DLD1 (cell line): ENCODE measurements around the gene EXD3.

Experiments
- in situ Hi-C: cut with HindIII; loops from 2 replicates; pipeline ENCODE4 v1.10.0; 2017; ENCODE audit warnings: low sequenced_read_pairs

EXD3 gene

DNA sequence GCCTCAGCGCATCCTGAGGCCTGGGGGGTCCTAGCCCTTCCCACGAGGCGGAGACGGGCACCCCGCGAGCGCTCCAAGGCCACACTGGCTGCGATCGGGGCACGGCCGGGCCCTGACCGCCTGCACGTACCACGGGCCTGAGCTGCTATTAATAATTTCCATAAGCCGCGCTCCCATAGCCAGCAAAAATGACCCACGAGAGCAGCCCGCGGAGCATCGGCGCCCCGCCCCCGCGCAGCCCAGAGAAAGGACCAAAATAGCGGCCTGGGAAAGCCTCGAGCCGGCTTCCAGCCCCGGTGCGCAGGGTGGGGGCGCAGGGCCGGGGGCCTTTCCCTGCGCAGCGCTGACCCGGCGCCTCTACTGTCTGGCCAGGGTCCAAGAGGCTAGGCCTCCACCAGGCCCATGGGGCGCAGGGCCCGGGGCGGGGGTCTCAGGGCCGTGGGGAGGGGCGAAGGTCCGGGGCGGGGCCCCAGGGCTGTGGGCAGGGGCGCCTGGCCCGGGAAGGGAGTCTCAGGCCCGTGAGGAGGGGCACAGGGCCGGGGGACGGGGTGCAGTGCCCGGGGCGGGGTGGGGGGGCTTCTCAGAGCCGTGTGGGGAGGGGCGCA, 54.4 kb downstream of the EXD3 start:
- in situ Hi-C loops = loop anchor here (10.0 kb wide), 1 partner anchor 46 kb away; no protein-coding TSS in a partner anchor

DNA sequence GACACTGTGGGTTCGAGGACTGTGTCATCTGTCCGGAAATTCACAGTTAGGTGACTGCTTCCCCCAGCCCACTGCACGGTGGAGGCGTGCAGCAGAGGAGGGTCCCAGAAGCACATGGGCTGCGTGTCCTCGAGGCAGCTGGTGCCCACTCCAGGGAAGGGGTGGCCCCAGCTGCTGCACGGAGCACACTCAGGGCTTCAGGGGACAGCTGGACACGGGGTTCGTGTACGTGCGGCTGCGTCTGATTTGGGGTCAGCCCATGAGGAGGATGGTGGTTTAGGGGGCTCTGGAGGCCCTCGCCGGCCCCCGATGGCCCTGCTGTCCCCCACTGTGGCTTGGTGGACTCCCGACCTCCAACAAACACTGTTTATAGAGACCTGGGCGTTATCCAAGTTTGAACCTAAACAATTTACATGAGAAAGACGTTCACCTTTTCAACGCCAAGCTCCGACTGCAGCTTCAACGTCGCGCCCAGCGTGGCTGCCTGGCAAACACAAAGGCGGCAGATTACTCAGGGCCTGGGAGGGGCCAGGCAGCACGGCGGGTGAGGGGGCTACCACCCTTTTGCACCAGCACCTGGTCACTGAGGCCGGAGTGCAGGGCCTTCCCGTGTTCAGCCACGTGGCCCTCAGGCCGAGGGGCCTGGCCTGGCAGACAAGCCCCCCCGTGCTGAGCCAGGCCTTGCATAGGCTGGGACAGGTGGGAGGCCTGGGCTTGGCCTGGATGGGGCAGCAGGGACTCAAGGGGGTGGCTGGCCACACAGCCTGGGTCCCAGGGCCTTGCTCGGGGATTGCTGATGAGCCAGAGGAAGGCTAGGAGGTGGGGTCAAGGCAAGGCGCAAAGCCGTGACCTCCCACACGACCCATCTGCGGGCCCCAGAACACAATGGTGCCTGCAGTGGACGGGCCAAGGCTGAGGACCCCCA, 55.2 kb downstream of the EXD3 start:
- in situ Hi-C loops = loop anchor here (10.0 kb wide), 1 partner anchor 47 kb away; no protein-coding TSS in a partner anchor

DNA sequence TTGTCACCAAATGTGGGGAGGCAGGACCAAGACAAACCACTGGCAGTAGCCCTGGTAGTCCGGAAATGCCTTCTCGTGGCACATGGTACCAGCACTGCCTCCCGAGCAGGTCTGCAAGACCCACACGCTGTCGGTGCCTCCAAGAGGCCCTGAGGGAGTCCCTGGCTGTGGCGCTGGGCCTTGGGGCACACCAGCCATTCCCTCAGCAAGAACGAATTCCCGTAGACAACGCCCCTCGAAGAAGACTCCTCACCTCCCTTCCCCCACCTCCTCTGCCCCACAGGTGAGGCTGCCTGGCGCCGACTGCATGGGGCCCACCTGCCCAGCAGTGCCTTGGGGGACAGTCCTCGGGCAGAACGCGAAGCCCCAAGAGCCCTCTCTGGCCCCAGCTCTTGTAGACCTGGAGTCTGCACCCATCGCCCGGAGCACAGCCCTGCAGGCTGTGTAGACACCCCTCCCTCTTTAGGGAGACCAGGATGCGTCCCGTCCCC, 56.0 kb downstream of the EXD3 start:
- in situ Hi-C loops = loop anchor here (10.0 kb wide), 1 partner anchor 48 kb away; no protein-coding TSS in a partner anchor

DNA sequence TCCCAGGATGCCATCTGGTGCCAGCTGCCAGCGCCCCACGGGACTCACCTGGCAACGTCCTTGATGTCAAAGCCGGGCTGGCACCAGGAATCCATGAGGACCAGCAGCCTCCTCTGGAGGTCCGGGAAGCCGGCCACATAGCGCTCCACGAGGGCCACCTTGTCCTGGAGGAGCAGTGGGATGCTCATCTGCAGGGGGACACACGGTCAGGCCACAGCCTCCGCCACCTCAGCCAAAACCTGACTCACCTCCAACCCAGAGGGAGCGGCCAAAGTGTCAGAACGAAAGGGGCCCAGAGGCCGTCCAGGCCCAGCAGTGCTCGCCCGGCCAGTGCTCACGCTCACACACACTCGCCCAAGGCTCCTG, 56.5 kb downstream of the EXD3 start:
- in situ Hi-C loops = loop anchor here (10.0 kb wide), 1 partner anchor 48 kb away; no protein-coding TSS in a partner anchor

DNA sequence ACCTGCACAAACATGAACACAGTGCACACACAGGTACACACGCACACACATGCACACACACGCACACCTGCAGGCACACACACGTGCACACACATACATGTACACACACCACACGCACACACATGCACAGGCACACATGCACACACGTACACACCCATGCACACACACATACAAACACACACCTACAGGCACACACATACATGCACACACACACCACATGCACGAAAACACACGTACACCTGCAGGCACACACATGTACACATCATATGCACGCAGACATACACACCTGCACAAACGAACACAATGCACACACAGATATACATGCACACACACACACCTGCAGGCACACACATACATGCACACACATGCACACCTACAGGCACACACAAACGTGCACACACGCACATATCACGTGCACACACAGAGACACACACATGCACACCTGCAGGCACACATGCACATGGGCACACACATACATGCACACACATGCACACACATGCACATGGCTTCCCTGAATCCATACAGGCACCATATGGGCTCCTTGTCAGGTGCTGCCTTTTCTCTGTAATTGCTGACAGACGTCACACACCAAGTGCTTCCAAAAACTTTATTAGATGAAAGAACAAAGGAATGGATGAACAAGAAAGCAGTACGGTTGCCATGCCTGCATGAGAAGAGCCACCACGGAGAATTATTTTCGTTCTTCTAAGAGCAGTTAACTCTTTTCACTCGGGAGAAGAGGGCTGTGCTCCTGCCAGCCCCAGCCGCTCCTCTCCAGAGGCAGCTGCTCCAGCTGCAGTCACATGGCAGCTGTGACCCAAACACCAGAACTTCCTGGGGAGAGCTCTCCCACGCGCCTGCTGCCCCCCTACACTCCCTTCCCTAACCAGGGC, 57.2 kb downstream of the EXD3 start:
- in situ Hi-C loops = loop anchor here (10.0 kb wide), 1 partner anchor 49 kb away; no protein-coding TSS in a partner anchor

DNA sequence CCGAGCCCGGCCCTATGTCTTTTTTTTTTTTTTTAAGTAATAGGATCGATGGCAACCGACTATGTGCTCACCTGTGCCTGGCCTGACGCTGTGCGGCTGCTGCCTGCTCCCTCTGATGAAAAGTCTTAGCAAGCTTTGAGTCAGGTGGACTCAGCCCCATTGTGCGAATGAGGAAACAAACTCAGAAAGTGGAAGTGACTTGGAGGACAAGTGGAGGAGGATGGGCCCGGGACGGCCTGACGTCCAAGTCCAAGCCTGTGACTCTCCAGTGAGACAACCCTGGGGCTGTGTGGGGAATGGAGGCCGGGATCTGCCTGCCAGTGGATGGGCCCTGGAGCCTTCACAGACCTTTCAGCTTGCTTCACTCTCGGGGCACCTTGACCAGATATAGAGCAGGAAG, 57.9 kb downstream of the EXD3 start:
- in situ Hi-C loops = loop anchor here (10.0 kb wide), 1 partner anchor 50 kb away; no protein-coding TSS in a partner anchor

DNA sequence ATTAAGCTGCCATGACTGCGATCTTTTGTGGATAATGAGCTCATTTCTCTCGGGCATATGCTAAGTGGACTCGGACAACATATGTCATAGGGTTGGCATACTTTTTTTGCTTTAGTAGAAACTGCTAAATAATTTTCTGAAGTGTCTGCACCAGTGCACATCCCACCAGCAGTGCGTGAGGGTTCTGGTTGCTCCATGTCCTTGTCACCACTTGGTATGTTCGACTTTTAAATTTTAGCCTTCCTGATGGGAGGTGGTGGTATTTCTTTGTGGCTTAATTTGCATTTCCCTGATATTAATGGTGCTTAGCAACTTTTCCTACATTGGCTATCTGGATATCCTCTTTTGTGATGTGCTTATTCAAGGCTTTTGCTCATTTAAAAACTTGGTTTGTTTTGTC, 63.1 kb downstream of the EXD3 start:
- in situ Hi-C loops = loop anchor here (10.0 kb wide), 1 partner anchor 55 kb away; no protein-coding TSS in a partner anchor

DNA sequence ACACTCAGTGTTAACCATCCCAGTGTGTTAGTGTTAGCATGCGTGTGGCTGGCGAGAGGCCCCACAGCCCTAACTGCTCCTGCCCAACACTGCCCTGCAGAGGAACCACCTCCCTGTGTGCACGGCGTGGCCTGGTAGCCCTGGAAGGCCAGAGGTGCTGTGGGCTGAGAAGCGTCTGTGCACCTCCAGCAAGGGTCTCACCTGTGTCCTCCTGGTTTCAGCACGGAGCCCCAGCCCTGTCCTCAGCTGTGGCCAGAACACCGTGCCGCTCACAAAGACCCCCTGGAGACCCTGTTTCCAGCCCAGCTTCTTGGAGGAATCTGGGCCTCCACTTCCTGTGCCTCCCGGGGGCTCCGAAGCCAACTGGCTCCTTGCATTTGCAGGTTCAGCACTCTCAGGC, 64.8 kb downstream of the EXD3 start:
- in situ Hi-C loops = no loop called here

DNA sequence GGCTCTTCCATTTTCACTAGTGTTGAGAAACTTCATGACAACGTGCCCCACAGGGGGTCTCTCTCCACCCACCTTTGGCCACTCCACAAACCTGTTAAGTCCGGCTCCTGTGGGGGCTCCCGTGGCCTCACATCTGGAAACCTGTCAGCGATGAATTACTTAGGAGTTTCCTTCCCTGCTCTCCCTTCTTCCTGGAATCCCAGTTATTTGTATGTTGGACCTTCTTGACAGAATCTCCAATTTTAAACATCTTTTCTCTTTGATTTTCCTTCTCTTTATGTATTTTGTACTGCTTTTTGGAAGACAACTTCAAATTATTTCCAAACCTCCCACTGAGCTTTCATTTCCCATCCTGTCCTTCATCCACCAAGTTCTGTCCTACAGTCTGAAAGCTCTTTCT, 65.8 kb downstream of the EXD3 start:
- in situ Hi-C loops = no loop called here

DNA sequence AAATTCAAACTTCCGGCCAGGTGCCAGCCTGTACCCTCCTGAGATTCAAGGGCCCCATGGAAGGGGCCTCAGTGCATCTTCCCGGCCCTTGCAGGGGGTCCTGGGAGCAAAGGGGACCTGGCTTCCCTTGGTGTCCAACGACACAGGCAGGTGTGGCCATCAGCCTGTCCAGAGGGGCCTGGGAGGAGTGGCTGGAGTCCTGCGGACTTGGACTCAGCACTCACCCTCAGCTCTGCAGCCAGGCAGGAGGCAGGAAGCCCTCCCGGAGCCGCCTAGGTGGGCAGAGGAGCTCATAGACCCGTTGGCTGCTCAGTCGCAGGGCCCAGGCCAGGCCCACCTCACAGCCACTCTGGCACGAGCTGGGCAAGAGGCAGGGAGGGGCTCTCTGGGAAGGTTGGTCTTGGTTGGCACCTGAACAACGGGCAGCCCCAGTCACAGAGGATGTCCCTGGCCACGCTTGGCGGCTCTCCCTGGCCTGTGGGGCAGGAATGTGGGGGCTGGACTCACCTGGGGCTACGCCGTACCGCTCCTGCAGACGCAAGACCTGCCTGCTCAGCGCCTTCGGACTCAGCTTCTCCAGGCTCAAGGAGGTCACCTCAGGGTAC, 67.1 kb downstream of the EXD3 start:
- in situ Hi-C loops = no loop called here

DNA sequence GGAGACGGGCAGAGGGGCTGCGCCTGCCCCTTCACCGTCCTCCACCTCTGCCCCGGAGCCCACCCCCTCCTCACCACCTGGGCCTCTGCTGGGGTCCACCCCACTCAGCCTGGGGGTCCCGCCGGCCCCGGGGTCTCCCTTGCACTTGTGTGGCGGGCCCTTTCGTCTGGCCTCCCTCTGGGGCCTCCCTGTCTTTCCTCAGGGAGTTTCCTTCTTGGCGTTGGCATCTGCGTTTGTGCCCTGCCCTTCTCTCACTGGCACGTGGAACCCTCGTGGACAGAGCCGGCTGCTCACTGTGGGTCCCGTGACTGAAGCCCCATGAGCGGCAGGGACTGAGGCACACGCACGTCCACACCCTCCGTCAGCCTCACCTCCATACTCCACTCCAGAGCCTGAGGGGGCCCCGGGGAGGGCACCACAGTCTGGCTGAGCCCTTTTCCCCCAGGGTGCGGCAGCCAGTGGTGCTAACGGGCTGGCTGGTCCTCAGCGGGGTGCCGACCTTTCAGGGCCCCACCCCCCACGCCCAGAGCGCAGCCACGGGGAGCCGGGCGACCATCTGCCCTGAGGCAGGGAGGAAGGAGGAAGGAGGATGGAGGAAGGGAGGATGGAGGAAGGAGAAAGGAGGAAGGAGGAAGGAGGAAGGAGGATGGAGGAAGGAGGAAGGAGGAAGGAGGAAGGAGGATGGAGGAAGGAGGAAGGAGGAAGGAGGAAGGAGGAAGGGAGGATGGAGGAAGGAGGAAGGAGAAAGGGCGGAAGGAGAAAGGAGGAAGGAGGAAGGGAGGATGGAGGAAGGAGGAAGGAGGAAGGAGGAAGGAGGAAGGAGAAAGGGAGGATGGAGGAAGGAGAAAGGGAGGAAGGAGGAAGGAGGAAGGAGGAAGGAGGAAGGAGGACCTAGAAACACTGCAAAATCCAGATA, 67.9 kb downstream of the EXD3 start:
- in situ Hi-C loops = no loop called here

DNA sequence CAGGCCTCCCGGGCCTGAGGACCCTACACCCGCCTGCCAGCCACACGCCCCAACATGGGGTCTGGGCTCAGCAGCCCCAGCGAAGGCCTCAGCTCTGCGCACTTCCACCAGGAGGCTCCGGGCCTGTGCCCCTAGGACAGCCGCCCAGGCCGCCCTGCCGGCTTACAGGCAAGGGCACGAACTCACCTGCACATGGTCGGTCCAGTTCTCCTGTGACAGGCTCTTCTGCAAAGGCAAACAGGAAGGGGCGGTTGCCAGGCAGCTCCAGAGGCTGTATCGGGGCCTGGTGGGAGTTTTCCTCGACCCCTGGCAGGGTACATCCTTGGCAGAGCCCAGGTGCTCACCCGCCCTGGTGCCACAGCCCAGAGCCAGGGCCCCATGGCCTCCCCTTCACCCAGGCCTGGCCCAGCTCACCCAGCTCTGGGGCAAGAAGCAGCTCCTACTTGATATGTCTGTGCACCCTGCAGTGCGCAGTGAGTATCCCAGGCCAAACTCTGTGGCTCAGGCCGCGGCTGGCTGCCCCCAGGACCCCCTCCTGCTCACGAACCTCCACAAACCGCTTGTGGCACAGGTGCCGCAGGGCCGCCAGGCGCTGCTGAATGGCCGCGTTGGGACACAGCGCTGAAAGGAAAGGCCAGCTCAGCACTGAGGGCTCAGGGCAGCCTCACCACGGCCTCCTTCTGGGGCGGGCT, 68.7 kb downstream of the EXD3 start:
- in situ Hi-C loops = no loop called here

DNA sequence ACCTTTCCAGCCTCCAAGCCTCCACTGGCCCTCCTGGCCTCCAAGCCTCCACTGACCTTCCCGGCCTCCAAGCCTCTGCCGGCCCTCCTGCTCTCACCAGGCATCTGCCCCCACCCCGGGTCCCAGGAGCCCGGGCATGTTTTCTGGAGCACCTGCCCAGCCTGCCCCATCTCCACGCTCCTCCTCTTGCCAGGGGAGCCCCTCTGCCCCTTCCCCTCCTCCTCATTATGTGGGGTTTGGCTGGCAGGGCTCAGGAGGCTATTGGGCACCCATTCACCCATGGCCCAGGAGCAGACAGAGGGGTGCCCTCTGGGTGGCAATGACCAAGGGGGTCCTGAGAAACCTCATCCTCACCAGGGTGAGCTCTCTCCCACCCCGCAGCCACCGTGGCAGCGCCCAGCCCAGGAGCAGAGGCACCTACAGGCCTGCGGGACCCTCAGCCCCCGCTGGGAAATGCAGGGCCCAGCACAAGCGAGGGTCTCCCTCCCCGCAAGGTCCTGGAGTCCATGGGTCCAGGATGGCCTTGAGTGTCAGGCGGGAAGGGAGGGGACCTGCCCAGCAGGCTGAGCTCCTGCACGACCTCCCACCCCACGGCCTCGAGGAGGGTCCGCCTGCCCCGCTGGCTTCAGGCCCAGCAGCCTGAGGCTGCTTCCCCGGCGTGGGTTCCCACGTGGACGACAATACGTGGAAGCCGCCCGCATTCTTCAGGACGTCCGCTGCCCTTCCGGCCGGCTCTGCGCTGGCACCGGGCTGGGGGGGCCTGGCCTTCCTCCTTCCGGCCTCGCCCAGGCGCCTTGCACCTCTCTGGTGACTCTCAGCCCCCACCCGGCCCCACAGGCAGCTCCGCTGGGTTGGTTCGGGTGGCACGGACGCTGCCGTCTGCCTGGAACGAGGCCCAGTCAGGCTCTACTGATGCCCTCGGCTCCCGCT, 69.5 kb downstream of the EXD3 start:
- in situ Hi-C loops = no loop called here

DNA sequence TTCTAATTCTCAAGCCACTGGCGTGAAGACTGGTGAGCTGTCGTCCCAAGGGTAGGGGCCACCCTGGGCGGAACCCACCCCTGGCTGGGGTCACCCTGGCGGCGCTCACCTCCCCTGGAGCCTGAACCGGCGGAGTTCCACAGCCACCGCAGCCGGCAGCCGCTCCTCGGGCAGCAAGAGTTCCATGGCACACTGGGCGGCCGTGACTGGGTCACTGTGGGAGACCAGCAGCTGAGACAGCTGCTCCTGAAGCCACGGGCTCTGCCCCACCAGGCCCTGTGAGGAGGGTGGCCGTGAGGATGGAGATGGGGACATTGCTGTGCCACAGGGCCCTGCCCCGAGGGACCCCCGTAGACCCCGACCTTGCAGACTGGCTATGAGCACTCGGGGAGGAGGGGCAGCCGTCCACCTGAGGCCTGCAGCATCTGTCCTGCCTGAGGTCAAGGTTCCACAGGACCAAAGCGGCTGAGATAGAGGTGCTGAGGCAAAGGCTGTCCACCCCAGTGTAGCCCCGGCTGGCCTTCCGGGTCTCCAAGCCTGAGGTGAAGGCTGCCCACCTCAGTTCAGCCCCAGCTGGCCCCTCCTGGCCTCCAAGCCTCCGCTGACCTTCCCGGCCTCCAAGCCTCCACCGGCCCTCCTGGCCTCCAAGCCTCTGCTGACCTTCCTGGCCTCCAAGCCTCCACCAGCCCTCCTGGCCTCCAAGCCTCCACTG, 70.3 kb downstream of the EXD3 start:
- in situ Hi-C loops = no loop called here

DNA sequence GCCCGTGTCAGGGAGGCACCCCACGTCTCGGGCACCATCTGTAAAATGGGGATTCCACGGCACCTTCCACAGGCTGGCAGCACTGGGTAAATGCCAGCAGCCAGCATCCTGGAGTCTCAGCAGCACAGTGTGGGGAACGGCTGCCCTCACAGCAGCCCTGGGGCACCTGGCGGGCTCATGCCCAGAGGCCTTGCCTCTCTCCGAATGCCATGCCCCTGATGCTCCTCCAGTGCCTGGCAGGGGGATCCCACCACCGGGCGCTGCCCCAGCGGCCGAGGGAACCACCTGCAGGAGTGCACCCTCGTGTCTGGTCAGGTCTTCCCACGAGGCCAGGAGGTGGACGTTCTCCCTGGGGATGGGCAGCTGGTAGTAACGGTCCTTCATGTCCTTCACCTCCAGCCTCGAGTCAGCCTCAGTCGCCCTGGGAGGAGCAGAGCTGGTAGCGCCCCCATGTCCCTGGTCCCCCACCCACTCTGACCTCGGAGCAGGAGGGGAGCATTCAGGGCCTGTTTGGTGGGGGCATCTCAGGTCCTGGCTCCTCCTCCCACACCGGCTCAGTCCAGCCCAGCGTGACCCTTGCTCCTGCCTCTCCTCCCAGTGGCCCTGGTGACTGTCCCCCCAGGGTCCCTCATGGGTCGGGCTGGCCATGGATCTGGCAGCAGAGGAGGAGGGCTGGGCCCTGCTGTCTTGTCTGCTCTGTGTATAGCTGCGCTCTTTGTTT, 71.0 kb downstream of the EXD3 start:
- in situ Hi-C loops = no loop called here
